PC-3 (cell line): ENCODE measurements around the gene FBXL16. TPM values are rescaled to one million over a fixed set of nuclear protein-coding genes. Genes with fewer than 3 reads are reported as not detected.

ENCODE experiments used
- ATAC-seq: fragments of 200-7000 bp; cut with Tn5 transposase; 2 replicates; pipeline ENCODE4 v1.9.1; 2020; ENCODE audit warnings: mild to moderate bottlenecking, moderate library complexity
- BruUV-seq: library from RNA; stranded (reverse); fragments of 400-500 nt; replicated peaks from 2 replicates; lab custom pipeline; 2021; lab: Mats Ljungman, UMichigan
- CTCF ChIA-PET: fragments of 300-600 bp; sonication (Branson Sonifier 250); formaldehyde crosslinking; loops from one replicate; lab custom pipeline; 2022; ENCODE audit warnings: antibody characterized with exemption; lab: Charles Lee
- POLR2A ChIA-PET: fragments of 300-600 bp; sonication (Branson Sonifier 250); formaldehyde crosslinking; loops from one replicate; lab custom pipeline; 2022; ENCODE audit warnings: antibody characterized with exemption; ENCODE audit not compliant: unreplicated experiment; lab: Charles Lee
- DNase-seq: peaks from one replicate; pipeline ENCODE4 v3.0.0-alpha.2; 2015
- H2AFZ ChIP-seq: fragments of 300-600 bp; sonication (generic); 2 replicates; pipeline ENCODE4 v1.6.0; 2016; ENCODE audit warnings: antibody characterized with exemption, low read length
- H3F3A ChIP-seq: fragments of 300-600 bp; sonication (generic); one replicate; pipeline ENCODE4 v1.6.0; 2017; ENCODE audit warnings: antibody characterized with exemption, low read length, control low read depth, mild to moderate bottlenecking; ENCODE audit not compliant: unreplicated experiment
- H3K27ac ChIP-seq: fragments of 300-600 bp; sonication (generic); 2 replicates; pipeline ENCODE4 v1.5.1; 2016; ENCODE audit warnings: mild to moderate bottlenecking, low read length
- H3K27me3 ChIP-seq: fragments of 300-600 bp; sonication (generic); 2 replicates; pipeline ENCODE4 v1.6.1; 2016; ENCODE audit warnings: low read length, mixed read lengths
- H3K36me3 ChIP-seq: fragments of 300-600 bp; sonication (generic); 2 replicates; pipeline ENCODE4 v1.6.1; 2016; ENCODE audit warnings: low read depth, mixed run types, low read length, mixed read lengths
- H3K4me1 ChIP-seq: fragments of 300-600 bp; sonication (generic); 2 replicates; pipeline ENCODE4 v1.5.1; 2016; ENCODE audit warnings: low read length; ENCODE audit not compliant: insufficient read depth
- H3K4me2 ChIP-seq: fragments of 300-600 bp; sonication (generic); 2 replicates; pipeline ENCODE4 v1.6.0; 2016; ENCODE audit warnings: low read length
- H3K4me3 ChIP-seq: fragments of 300-600 bp; sonication (generic); 2 replicates; pipeline ENCODE4 v1.5.1; 2016; ENCODE audit warnings: mild to moderate bottlenecking, low read length, mixed read lengths
- H3K79me2 ChIP-seq: fragments of 300-600 bp; sonication (generic); 2 replicates; pipeline ENCODE4 v1.6.1; 2017; ENCODE audit warnings: low read length, mixed read lengths
- H3K9ac ChIP-seq: fragments of 300-600 bp; sonication (generic); 2 replicates; pipeline ENCODE4 v1.6.0; 2016; ENCODE audit warnings: mild to moderate bottlenecking, low read length
- H3K9me2 ChIP-seq: fragments of 300-600 bp; sonication (generic); replicated peaks from 2 replicates; pipeline ENCODE4 v1.6.1; 2016; ENCODE audit warnings: mixed run types, low read length, mixed read lengths
- H3K9me3 ChIP-seq: fragments of 300-600 bp; sonication (generic); 2 replicates; pipeline ENCODE4 v1.6.1; 2016; ENCODE audit warnings: low read length, mixed read lengths
- H4K20me1 ChIP-seq: fragments of 300-600 bp; sonication (generic); 2 replicates; pipeline ENCODE4 v1.6.1; 2016; ENCODE audit warnings: low read length, mixed read lengths
- EZH2 ChIP-seq: fragments of 300-600 bp; sonication (generic); IDR thresholded peaks from one replicate; pipeline ENCODE4 v1.6.1; 2017; ENCODE audit warnings: antibody characterized with exemption, mild to moderate bottlenecking, low read length; ENCODE audit not compliant: unreplicated experiment
- EZH2phosphoT487 ChIP-seq: fragments of 300-600 bp; sonication (generic); IDR thresholded peaks from 2 replicates; pipeline ENCODE4 v1.6.1; 2018; ENCODE audit warnings: mild to moderate bottlenecking, antibody characterized with exemption, low read length, borderline replicate concordance
- intact Hi-C: fragments of 100-400 bp; cut with micrococcal nuclease; formaldehyde crosslinking; loops from 2 replicates; pipeline ENCODE4 v1.9.0; 2023
- total RNA-seq: library from RNA; depleted of rRNA; stranded (reverse); fragments of >200 nt; gene quantifications from 2 replicates; pipeline ENCODE4 v1.2.3, GENCODE V29; 2014
- TF ChIP-seq, protein P1 (sequence below): fragments of 300-600 bp; sonication (generic); conservative IDR thresholded peaks from 2 replicates; pipeline ENCODE4 v1.5.1; 2017; ENCODE audit warnings: antibody characterized with exemption, low read depth, mild to moderate bottlenecking, low read length

The FBXL16 gene
- total RNA-seq, 1 experiment from 2014 or later, result 7.5 TPM

DNA sequence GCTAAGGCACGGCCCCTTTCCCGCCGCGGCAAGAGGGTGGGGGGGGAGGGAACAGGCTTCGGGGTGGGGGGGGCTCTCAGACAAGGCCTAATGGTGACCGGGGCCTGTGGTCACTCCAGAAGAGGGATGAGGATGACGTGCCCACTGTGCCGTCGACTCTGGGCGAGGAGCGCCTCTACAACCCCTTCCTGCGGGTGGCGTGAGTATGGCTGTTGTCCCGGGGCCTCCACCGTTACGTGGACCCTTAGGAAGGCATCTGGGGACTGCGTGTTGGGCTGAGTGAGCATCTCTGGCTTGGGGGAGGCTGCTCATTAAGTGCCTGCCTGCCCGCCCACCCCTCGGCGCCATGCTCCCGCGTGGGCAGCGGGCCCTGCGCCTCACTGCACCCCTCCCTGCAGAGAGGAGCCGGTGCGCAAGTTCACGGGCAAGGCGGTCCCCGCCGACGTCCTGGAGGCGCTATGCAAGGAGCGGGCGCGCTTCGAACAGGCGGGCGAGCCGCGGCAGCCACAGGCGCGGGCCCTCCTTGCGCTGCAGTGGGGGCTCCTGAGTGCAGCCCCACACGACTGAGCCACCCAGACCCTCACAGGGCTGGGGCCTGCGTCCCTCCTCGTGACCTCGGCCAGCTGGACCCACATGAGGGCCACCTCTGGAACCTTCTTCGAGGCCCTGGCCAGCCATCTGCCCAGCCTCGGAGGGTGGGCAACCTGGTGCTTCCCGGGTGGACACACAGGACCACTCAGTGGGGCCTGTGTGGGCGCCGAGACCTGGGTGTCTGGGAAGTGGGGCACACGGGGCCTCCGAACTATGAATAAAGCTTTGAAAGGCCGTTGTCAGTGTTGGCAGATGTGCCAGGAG, 23.5 kb upstream of the FBXL16 start:
- ChIA-PET POLR2A (no interaction called here), CTCF (interaction anchor here (0.7 to 1.3 kb wide), 2 partner anchors 14 to 16 kb away, joined by 5 to 12 read pairs; no protein-coding TSS in a partner anchor)
- TF ChIP-seq EZH2 (no peak), EZH2phosphoT487 (no peak)
- TF ChIP-seq, protein P1, sequence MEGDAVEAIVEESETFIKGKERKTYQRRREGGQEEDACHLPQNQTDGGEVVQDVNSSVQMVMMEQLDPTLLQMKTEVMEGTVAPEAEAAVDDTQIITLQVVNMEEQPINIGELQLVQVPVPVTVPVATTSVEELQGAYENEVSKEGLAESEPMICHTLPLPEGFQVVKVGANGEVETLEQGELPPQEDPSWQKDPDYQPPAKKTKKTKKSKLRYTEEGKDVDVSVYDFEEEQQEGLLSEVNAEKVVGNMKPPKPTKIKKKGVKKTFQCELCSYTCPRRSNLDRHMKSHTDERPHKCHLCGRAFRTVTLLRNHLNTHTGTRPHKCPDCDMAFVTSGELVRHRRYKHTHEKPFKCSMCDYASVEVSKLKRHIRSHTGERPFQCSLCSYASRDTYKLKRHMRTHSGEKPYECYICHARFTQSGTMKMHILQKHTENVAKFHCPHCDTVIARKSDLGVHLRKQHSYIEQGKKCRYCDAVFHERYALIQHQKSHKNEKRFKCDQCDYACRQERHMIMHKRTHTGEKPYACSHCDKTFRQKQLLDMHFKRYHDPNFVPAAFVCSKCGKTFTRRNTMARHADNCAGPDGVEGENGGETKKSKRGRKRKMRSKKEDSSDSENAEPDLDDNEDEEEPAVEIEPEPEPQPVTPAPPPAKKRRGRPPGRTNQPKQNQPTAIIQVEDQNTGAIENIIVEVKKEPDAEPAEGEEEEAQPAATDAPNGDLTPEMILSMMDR, result no peak
- no peaks in the 10 kb centered on the region for H4K20me1 ChIP-seq
- peak overlapping the region; percentile 66 for H3K4me3 ChIP-seq
- 0 out of 2 replicates have a peak, but pooled peaks cover 9% of the 10 kb centered on the region for H3K79me2 ChIP-seq
- no TSS peak for BruUV-seq
- H2AFZ ChIP-seq, result no peak overlapping the region
- DNase-seq (no peak), ATAC-seq (peak; percentile 0; the same call in 1 of the 2 replicates)
- H3F3A ChIP-seq, result peaks cover 3% of the 10 kb centered on the region
- no peak overlapping the region for H3K27ac ChIP-seq
- intact Hi-C loops, result no loop called here
- peaks cover 8% of the 10 kb centered on the region; the same call in 1 of the 2 replicates for H3K4me1 ChIP-seq
- H3K9me3 ChIP-seq, result no peaks in the 10 kb centered on the region
- no peaks in the 10 kb centered on the region for H3K27me3 ChIP-seq
- H3K36me3 ChIP-seq, result no peaks in the 10 kb centered on the region; the same call in 1 of the 2 replicates
- no peak overlapping the region for H3K9ac ChIP-seq
- H3K4me2 ChIP-seq, result peak overlapping the region; percentile 84
- H3K9me2 ChIP-seq, result no peaks in the 10 kb centered on the region

DNA sequence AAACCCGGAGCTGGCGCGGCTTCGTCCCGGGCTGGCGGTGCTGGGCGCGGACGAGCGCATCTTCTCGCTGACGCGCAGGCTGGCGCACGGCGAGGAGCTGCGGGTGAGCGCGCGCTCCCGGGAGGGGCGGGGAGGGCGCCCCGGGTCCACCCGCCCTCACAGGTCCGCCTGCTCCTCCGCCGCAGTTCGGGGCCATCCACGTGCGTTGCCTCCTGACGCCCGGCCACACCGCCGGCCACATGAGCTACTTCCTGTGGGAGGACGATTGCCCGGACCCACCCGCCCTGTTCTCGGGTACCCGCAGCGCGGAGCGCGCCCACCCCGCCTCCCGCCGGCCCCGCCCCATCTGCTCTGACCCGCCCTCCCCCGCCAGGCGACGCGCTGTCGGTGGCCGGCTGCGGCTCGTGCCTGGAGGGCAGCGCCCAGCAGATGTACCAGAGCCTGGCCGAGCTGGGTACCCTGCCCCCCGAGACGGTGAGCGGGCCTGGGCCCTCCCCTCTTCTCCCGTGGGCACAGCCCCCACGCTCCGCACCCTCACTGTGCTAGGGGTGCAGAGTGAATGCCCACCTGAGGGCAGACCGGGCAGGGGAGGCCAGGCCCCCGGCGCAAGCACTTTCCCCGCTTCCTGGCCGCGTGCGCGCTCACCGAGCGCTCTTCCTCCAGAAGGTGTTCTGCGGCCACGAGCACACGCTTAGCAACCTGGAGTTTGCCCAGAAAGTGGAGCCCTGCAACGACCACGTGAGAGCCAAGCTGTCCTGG, 22.7 kb upstream of the FBXL16 start:
- intact Hi-C loops, result no loop called here
- Histone ChIP-seq H3F3A (peaks cover 3% of the 10 kb centered on the region), H3K79me2 (0 out of 2 replicates have a peak, but pooled peaks cover 9% of the 10 kb centered on the region), H3K36me3 (no peaks in the 10 kb centered on the region; the same call in 1 of the 2 replicates), H3K9ac (no peak overlapping the region), H3K4me2 (peak overlapping the region; percentile 84), H3K4me3 (peak overlapping the region; percentile 66), H3K27me3 (no peaks in the 10 kb centered on the region), H3K9me3 (no peaks in the 10 kb centered on the region), H4K20me1 (no peaks in the 10 kb centered on the region), H3K27ac (no peak overlapping the region), H2AFZ (peak overlapping the region; percentile 48; the same call in 1 of the 2 replicates), H3K4me1 (peaks cover 8% of the 10 kb centered on the region; the same call in 1 of the 2 replicates), H3K9me2 (no peaks in the 10 kb centered on the region)
- TF ChIP-seq EZH2 (no peak), EZH2phosphoT487 (peak; percentile 75)
- DNase-seq (peak; percentile 85), ATAC-seq (peak; percentile 47)
- CTCF ChIA-PET, result interaction anchor here (0.5 to 1.3 kb wide), 4 partner anchors 12 to 329 kb away, joined by 3 to 12 read pairs (median 4); no protein-coding TSS in a partner anchor
- POLR2A ChIA-PET, result interaction anchor here (0.6 to 0.8 kb wide), 5 partner anchors 15 to 651 kb away, joined by 3 to 6 read pairs (median 3); no protein-coding TSS in a partner anchor
- no TSS peak for BruUV-seq
